Measurements from ENCODE around the gene PRR32.
"Not testable (repeated sequence)": the region's sequence is repeated elsewhere in the genome, so short reads cannot be mapped to it uniquely, and the experiment has no call there.

PRR32 gene, protein sequence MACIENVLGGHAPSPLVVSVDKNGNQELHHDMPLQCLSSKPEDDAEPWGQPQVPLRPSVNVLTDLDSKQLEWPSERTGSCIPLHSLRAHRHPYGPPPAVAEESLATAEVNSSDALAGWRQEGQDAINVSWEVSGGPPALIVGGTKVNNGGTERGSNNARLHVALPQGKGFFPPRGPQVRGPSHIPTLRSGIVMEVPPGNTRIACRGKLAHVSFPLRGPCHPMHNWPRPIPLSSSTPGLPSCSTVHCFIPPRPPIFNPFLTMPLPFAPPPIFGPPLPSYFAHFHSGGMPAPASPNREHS

DNA sequence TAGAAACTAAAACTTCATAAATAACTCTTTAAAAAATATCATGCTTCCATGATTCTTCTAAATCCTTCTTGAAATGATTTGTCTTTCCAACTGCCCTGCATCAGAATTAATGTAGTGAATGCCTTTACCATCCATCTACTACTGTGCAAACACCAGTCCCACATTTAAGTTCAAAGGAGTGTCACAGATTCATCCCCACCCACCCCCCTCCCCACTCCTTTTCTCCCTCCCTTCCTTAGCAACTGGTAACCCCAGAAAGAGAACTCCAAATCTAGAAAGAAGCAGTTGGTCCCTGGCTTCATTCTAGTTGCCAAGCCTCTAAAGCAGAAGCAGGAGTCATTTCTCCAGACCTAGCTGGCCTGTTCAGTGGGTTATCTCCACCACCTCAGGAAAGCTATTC, at the start of gene PRR32:
Gene PRR32, plus strand, starts transcription at position 301 of the 400 bp plus-strand sequence. CDS start 115 bp downstream, outside the sequence.
- TF ChIP-seq, protein P1, sequence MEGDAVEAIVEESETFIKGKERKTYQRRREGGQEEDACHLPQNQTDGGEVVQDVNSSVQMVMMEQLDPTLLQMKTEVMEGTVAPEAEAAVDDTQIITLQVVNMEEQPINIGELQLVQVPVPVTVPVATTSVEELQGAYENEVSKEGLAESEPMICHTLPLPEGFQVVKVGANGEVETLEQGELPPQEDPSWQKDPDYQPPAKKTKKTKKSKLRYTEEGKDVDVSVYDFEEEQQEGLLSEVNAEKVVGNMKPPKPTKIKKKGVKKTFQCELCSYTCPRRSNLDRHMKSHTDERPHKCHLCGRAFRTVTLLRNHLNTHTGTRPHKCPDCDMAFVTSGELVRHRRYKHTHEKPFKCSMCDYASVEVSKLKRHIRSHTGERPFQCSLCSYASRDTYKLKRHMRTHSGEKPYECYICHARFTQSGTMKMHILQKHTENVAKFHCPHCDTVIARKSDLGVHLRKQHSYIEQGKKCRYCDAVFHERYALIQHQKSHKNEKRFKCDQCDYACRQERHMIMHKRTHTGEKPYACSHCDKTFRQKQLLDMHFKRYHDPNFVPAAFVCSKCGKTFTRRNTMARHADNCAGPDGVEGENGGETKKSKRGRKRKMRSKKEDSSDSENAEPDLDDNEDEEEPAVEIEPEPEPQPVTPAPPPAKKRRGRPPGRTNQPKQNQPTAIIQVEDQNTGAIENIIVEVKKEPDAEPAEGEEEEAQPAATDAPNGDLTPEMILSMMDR (IDR thresholded peaks at IDR 0.05; ENCODE audit: low read depth, low read length), result no peak
- no peak within 1 kb of the TSS for H3K4me3 ChIP-seq (ENCODE audit: low read depth, low read length)

DNA sequence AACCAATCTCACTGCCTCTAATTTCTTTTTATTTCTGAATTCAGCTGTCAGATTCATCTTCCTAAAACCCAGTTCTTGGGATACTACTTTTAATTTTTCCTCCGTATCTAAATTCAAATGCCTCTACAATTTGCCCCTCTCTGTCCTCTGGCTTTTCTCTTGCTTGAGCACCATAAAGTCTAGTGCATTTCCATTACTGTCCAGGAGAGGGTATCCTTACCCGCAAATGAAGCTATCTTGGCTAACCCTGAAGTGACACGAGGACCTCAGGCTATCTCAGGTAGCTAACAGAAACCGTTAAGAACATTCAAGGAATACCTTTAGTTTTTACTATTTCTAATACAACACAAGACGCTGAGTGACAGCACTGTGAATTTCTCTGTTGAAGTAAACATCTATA, 49.4 kb upstream of the PRR32 start:
- no peak overlapping the region for H3K4me3 ChIP-seq (ENCODE audit: low read depth, low read length)
- TF ChIP-seq, protein P1 (IDR thresholded peaks at IDR 0.05; ENCODE audit: low read depth, low read length), result no peak

DNA sequence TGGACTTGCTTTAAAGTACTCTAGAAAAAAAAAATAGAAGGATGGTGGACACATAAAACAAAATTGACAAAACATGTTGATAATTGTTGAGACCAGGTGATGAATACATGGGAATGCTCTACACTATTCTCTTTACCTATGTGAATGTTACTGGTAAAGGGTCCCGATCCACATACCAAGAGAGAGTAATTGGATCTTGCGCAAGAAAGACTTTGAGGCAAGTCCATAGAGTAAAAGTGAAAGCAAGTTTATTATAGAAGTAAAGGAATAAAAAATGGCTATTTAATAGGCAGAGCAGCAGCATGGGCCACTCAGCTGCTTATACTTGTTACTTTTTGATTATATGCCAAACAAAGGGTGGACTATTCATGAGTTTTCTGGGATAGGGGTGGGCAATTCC, 34.0 kb upstream of the PRR32 start:
- no peak overlapping the region for H3K4me3 ChIP-seq (ENCODE audit: low read depth, low read length)
- TF ChIP-seq, protein P1 (IDR thresholded peaks at IDR 0.05; ENCODE audit: low read depth, low read length), result no peak

DNA sequence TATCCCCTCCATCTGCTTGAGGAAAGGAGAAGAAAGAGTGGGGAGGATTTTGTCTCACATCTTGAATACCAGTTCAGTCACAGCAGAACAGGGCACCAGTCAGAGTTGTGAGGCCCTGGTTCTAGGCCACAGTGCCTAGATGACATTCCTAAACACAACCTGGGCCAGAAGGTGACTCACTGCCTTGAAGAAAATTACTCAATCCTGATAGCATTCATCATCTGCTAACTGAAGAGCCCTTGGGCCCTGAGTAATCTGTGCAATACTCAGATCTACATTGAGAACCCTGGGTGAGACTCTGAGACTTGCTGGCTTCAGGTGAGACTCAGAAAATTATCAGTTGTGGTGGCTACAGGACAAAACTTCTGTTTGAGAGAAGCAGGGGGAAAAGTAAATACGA, 20.5 kb upstream of the PRR32 start:
- TF ChIP-seq, protein P1 (IDR thresholded peaks at IDR 0.05; ENCODE audit: low read depth, low read length), result no peak

DNA sequence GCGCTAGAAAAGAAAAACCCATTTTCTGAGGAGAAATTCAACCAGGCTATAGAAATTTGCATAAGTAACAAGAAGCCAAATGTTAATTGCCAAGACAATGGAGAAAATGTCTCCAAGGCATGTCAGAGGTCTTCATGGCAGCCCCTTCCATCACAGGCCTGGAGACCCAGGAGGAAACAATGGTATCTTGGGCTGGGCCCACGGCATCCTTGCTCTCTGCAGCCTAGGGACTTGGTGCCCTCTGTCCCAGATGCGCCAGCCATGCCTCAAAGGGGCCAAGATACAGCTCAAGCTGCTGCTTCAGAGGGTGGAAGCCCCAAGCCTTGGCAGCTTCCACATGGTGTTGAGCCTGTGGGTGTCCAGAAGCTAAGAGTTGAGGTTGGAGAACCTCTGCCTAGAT, 12.7 kb upstream of the PRR32 start:
- H3K4me3 ChIP-seq (ENCODE audit: low read depth, low read length), result not testable (repeated sequence)

More for the DNA sequence above, 20.5 kb upstream of the PRR32 start:
- no peak overlapping the region for H3K4me3 ChIP-seq (ENCODE audit: low read depth, low read length)

DNA sequence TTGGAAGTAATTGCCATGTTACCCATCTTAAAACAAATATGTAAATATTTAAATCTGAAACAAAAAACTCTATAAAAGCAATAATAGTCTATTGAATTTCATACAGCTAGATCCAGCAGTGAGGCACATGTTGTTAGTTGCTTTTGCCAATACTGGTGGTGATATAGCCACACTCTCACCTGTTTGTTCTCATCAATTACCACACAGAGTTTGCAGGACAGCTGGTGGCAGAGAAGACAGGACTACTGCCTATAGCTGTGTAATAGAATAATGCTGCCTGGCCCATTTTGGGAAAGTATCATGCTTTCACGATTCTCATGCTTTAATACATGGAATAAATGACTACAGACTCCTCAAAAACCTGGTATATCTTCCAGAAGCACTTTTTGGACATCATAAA, 3.7 kb upstream of the PRR32 start:
- TF ChIP-seq, protein P1 (IDR thresholded peaks at IDR 0.05; ENCODE audit: low read depth, low read length), result no peak
- no peak overlapping the region for H3K4me3 ChIP-seq (ENCODE audit: low read depth, low read length)

DNA sequence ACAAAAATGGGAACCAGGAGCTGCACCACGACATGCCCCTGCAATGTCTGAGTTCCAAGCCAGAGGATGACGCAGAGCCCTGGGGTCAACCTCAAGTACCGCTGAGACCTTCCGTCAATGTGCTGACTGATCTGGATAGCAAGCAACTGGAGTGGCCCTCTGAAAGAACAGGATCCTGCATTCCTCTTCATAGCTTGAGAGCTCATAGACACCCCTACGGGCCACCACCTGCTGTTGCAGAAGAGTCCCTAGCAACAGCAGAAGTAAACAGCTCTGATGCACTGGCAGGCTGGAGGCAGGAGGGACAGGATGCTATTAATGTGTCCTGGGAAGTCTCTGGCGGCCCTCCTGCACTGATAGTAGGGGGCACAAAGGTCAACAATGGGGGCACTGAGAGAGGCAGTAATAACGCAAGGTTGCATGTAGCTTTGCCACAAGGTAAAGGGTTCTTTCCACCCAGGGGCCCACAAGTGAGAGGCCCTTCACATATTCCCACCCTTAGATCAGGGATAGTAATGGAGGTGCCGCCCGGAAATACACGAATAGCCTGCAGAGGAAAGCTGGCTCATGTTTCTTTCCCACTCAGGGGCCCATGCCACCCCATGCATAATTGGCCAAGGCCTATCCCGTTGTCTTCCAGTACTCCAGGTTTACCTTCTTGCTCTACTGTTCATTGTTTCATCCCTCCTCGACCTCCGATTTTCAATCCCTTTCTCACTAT, 1.3 kb downstream of the PRR32 start:
- TF ChIP-seq, protein P1 (IDR thresholded peaks at IDR 0.05; ENCODE audit: low read depth, low read length), result no peak
- no peak overlapping the region for H3K4me3 ChIP-seq (ENCODE audit: low read depth, low read length)

All from WI38 (cell line).